Neural cell (in vitro differentiated cells): ENCODE measurements around the gene GP2. TPM values are rescaled to one million over a fixed set of nuclear protein-coding genes. Genes with fewer than 3 reads are reported as not detected.

Experiments used
- H2AFZ ChIP-seq: fragments of 200-600, 300-800 bp; sonication (generic), shearing (Covaris generic); 2 replicates; pipeline ENCODE4 v1.6.0; 2014; ENCODE audit warnings: low read depth, mild to moderate bottlenecking, antibody characterized with exemption, low read length, moderate library complexity
- H3F3A ChIP-seq: fragments of 200-600 bp; shearing (Covaris generic); 2 replicates; pipeline ENCODE4 v1.6.1; 2016; ENCODE audit warnings: mild to moderate bottlenecking, moderate library complexity, mixed read lengths, antibody characterized with exemption, low read length; ENCODE audit not compliant: insufficient read depth, poor library complexity, severe bottlenecking
- H3K27ac ChIP-seq: fragments of 200-600, 300-800 bp; sonication (generic), shearing (Covaris generic); 2 replicates; pipeline ENCODE4 v1.5.1; 2014; ENCODE audit warnings: mild to moderate bottlenecking, low read length, moderate library complexity
- H3K27me3 ChIP-seq: fragments of 300-800, 200-600 bp; sonication (generic), shearing (Covaris generic); 2 replicates; pipeline ENCODE4 v1.6.0; 2014; ENCODE audit warnings: mild to moderate bottlenecking, low read depth, low read length, moderate library complexity; ENCODE audit not compliant: insufficient read depth
- H3K36me3 ChIP-seq: fragments of 300-800, 200-600 bp; sonication (generic), shearing (Covaris generic); 2 replicates; pipeline ENCODE4 v1.5.1; 2014; ENCODE audit warnings: mild to moderate bottlenecking, antibody characterized with exemption, low read length, moderate library complexity; ENCODE audit not compliant: insufficient read depth
- H3K4me2 ChIP-seq: fragments of 300-800, 200-600 bp; sonication (generic), shearing (Covaris generic); 2 replicates; pipeline ENCODE4 v1.6.0; 2014; ENCODE audit warnings: mild to moderate bottlenecking, low read length
- H3K4me3 ChIP-seq: fragments of 300-800, 200-600 bp; sonication (generic), shearing (Covaris generic); 2 replicates; pipeline ENCODE4 v1.5.1; 2014; ENCODE audit warnings: mild to moderate bottlenecking, low read length, moderate library complexity
- H3K79me2 ChIP-seq: fragments of 200-600 bp; shearing (Covaris generic); replicated peaks from 2 replicates; pipeline ENCODE4 v1.6.0; 2014; ENCODE audit warnings: mild to moderate bottlenecking, low read length, moderate library complexity; ENCODE audit not compliant: insufficient read depth
- H3K9ac ChIP-seq: fragments of 300-800, 200-600 bp; sonication (generic), shearing (Covaris generic); 2 replicates; pipeline ENCODE4 v1.6.1; 2016; ENCODE audit warnings: mild to moderate bottlenecking, low read length, mixed read lengths
- H3K9me2 ChIP-seq: fragments of 200-600 bp; shearing (Covaris generic); 2 replicates; pipeline ENCODE4 v1.6.1; 2016; ENCODE audit warnings: mild to moderate bottlenecking, low read length, mixed read lengths; ENCODE audit not compliant: insufficient read depth
- H3K9me3 ChIP-seq: fragments of 200-600, 300-800 bp; sonication (generic), shearing (Covaris generic); 2 replicates; pipeline ENCODE4 v1.6.1; 2016; ENCODE audit warnings: mild to moderate bottlenecking, mixed run types, low read length, moderate library complexity, mixed read lengths
- H4K20me1 ChIP-seq: fragments of 200-600 bp; shearing (Covaris generic); 2 replicates; pipeline ENCODE4 v1.6.1; 2016; ENCODE audit warnings: mild to moderate bottlenecking, mixed run types; ENCODE audit not compliant: insufficient read depth
- CTCF ChIP-seq: fragments of 450-650 bp; IDR thresholded peaks from 2 replicates; pipeline ENCODE4 v1.5.1; 2014; ENCODE audit warnings: antibody characterized with exemption, mild to moderate bottlenecking, moderate library complexity; ENCODE audit not compliant: poor library complexity, severe bottlenecking
- EP300 ChIP-seq: fragments of 450-650 bp; conservative IDR thresholded peaks from 2 replicates; pipeline ENCODE4 v1.6.1; 2014; ENCODE audit warnings: antibody characterized with exemption, mild to moderate bottlenecking, moderate library complexity; ENCODE audit not compliant: poor library complexity, severe bottlenecking
- EZH2 ChIP-seq: fragments of 200-600, 300-800 bp; shearing (Covaris generic), sonication (generic); IDR thresholded peaks from 2 replicates; pipeline ENCODE4 v1.6.1; 2014; ENCODE audit warnings: antibody characterized with exemption, low read length, borderline replicate concordance, mild to moderate bottlenecking; ENCODE audit not compliant: insufficient read depth, poor library complexity, severe bottlenecking
- MXI1 ChIP-seq: fragments of 450-650 bp; conservative IDR thresholded peaks from 2 replicates; pipeline ENCODE4 v1.6.1; 2014; ENCODE audit warnings: antibody characterized with exemption, mild to moderate bottlenecking; ENCODE audit not compliant: poor library complexity, severe bottlenecking
- POLR2AphosphoS5 ChIP-seq: IDR thresholded peaks from 2 replicates; pipeline ENCODE4 v1.6.1; 2012
- RAD21 ChIP-seq: fragments of 450-650 bp; conservative IDR thresholded peaks from 2 replicates; pipeline ENCODE4 v1.6.1; 2014; ENCODE audit warnings: antibody characterized with exemption, mild to moderate bottlenecking, moderate library complexity
- SMC3 ChIP-seq: fragments of 450-650 bp; conservative IDR thresholded peaks from 2 replicates; pipeline ENCODE4 v1.6.1; 2014; ENCODE audit warnings: antibody characterized with exemption, mild to moderate bottlenecking, moderate library complexity; ENCODE audit not compliant: poor library complexity
- TAF1 ChIP-seq: IDR thresholded peaks from 2 replicates; pipeline ENCODE4 v1.6.1; 2012; ENCODE audit warnings: low read depth
- polyA plus RNA-seq: library from polyadenylated mRNA; depleted of rRNA; stranded (reverse); fragments of >200 nt; gene quantifications from 2 replicates; pipeline ENCODE4 v1.2.3, GENCODE V29; 2014
- TF ChIP-seq, protein P1 (sequence below): IDR thresholded peaks from 2 replicates; pipeline ENCODE4 v1.6.1; 2012; ENCODE audit warnings: borderline replicate concordance

GP2 gene
- polyA plus RNA-seq, 1 donor from 2014 or later = not detected

- Histone ChIP-seq H3K36me3 (no peaks in the 10 kb centered on the region), H3K4me3 (no peak overlapping the region), H3K27ac (no peak overlapping the region), H3F3A (no peaks in the 10 kb centered on the region), H2AFZ (no peak overlapping the region), H3K9me2 (no peaks in the 10 kb centered on the region), H3K9ac (no peak overlapping the region), H3K79me2 (no peaks in the 10 kb centered on the region), H4K20me1 (no peaks in the 10 kb centered on the region), H3K9me3 (no peaks in the 10 kb centered on the region), H3K4me2 (no peak overlapping the region), H3K27me3 (no peaks in the 10 kb centered on the region)
- TF ChIP-seq EZH2 (no peak), MXI1 (no peak), CTCF (no peak), TAF1 (no peak), SMC3 (no peak), POLR2AphosphoS5 (no peak), EP300 (no peak), RAD21 (no peak)
- TF ChIP-seq, protein P1, sequence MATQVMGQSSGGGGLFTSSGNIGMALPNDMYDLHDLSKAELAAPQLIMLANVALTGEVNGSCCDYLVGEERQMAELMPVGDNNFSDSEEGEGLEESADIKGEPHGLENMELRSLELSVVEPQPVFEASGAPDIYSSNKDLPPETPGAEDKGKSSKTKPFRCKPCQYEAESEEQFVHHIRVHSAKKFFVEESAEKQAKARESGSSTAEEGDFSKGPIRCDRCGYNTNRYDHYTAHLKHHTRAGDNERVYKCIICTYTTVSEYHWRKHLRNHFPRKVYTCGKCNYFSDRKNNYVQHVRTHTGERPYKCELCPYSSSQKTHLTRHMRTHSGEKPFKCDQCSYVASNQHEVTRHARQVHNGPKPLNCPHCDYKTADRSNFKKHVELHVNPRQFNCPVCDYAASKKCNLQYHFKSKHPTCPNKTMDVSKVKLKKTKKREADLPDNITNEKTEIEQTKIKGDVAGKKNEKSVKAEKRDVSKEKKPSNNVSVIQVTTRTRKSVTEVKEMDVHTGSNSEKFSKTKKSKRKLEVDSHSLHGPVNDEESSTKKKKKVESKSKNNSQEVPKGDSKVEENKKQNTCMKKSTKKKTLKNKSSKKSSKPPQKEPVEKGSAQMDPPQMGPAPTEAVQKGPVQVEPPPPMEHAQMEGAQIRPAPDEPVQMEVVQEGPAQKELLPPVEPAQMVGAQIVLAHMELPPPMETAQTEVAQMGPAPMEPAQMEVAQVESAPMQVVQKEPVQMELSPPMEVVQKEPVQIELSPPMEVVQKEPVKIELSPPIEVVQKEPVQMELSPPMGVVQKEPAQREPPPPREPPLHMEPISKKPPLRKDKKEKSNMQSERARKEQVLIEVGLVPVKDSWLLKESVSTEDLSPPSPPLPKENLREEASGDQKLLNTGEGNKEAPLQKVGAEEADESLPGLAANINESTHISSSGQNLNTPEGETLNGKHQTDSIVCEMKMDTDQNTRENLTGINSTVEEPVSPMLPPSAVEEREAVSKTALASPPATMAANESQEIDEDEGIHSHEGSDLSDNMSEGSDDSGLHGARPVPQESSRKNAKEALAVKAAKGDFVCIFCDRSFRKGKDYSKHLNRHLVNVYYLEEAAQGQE = no peak
Measured at GRCh38 chr16:20349615-20350014, 22.3 kb upstream of the GP2 start.

- TF ChIP-seq POLR2AphosphoS5 (no peak), CTCF (no peak), MXI1 (no peak), TAF1 (no peak), EZH2 (no peak), SMC3 (no peak), RAD21 (no peak), EP300 (no peak)
- TF ChIP-seq, protein P1 = no peak
- Histone ChIP-seq H3K9me3 (no peaks in the 10 kb centered on the region), H3K27me3 (no peaks in the 10 kb centered on the region), H3F3A (no peaks in the 10 kb centered on the region), H3K4me3 (no peak overlapping the region), H3K79me2 (no peaks in the 10 kb centered on the region), H3K36me3 (no peaks in the 10 kb centered on the region), H3K4me2 (no peak overlapping the region), H3K27ac (no peak overlapping the region), H4K20me1 (no peaks in the 10 kb centered on the region), H2AFZ (no peak overlapping the region), H3K9ac (no peak overlapping the region), H3K9me2 (no peaks in the 10 kb centered on the region)
Measured at GRCh38 chr16:20348365-20349185, 21.3 kb upstream of the GP2 start.
